Astrocyte of the spinal cord (primary cell): Measurements from ENCODE around the gene MTHFD1.
A peak's percentile ranks its signal among the peaks of the same experiment; 100 is the strongest.

Source experiments
- DNase-seq: peaks from one replicate; pipeline ENCODE4 v3.0.0; 2011; ENCODE audit warnings: low read depth, low spot score
- H3K4me3 ChIP-seq: 2 replicates; pipeline ENCODE4 v1.5.1; 2011; ENCODE audit warnings: low read depth, mild to moderate bottlenecking, low read length, moderate library complexity
- CTCF ChIP-seq: IDR thresholded peaks from 2 replicates; pipeline ENCODE4 v1.5.1; 2012; ENCODE audit warnings: low read depth, mild to moderate bottlenecking, low read length, inconsistent platforms
- in situ Hi-C: cut with HindIII; loops from 2 replicates; pipeline ENCODE4 v1.10.0; 2017; ENCODE audit warnings: low sequenced_read_pairs

MTHFD1 gene

GRCh38 chr14:64504897-64505794 lies 117.0 kb downstream of the MTHFD1 start:
- in situ Hi-C loops = no loop called here
- no peak for TF ChIP-seq CTCF

DNA sequence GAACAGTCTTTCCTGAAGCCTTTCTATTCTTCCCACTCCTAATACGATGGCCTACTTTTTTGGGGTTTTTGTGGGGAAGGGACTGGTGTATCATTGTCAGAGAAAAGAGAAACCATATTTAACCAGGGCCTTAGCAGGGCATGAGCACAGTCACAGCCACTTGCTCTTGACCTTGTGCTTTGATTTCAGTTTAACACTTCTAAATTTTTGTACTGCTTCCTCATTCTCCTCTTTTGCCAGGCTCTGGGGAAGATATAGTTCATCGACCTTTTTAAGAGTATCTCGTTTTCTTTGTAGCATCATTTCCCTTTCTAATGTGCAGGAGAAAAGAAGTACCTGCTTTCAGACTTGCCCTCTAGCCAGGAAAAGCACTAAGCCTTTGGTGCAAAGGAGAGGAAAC lies 118.6 kb downstream of the MTHFD1 start:
- no peak for DNase-seq
- in situ Hi-C loops = no loop called here
- H3K4me3 ChIP-seq = peak overlapping the region; percentile 10
- TF ChIP-seq CTCF = no peak

More at GRCh38 chr14:64504897-64505794, 117.0 kb downstream of the MTHFD1 start:
- DNase-seq = peak; percentile 90
- peak overlapping the region; percentile 92 for H3K4me3 ChIP-seq

- no peak for DNase-seq
- TF ChIP-seq CTCF = no peak
- in situ Hi-C loops = no loop called here
- H3K4me3 ChIP-seq = no peak overlapping the region
Measured at GRCh38 chr14:64507376-64508156, 119.4 kb downstream of the MTHFD1 start.

GRCh38 chr14:64508215-64508776 lies 120.1 kb downstream of the MTHFD1 start:
- H3K4me3 ChIP-seq = no peak overlapping the region
- DNase-seq = no peak
- no peak for TF ChIP-seq CTCF
- in situ Hi-C loops = no loop called here

DNA sequence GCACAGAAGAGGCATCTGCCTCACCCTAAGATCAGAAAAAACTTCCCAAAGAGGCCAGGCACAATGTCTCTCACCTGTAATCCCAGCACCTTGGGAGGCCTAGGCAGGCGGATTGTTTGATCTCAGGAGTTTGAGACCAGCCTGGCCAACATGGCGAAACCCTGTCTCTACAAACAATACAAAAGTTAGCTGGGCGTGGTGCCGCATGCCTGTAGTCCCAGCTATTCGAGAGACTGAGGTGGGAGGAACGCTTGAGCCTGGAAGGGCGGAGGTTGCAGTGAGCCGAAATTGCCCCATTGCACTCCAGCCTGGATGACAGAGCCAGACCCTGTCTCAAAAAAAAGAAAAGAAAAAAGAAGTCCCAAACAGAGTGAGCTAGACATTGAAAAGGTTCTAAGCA lies 120.9 kb downstream of the MTHFD1 start:
- H3K4me3 ChIP-seq = no peak overlapping the region
- in situ Hi-C loops = no loop called here
- no peak for DNase-seq
- TF ChIP-seq CTCF = no peak
